Endodermal cell (in vitro differentiated cells): ENCODE results near the gene HSPA9. TPM values are rescaled to one million over a fixed set of nuclear protein-coding genes. Genes with fewer than 3 reads are reported as not detected.

Experiments used
- DNase-seq: peaks from one replicate; pipeline ENCODE4 v3.0.0-alpha.2; 2017
- H3K27ac ChIP-seq: 2 replicates; pipeline ENCODE4 v1.5.1; 2013; ENCODE audit warnings: mild to moderate bottlenecking, low read depth, low read length, moderate library complexity
- H3K27me3 ChIP-seq: 2 replicates; pipeline ENCODE4 v1.6.1; 2013; ENCODE audit warnings: mild to moderate bottlenecking, low read length, moderate library complexity; ENCODE audit not compliant: insufficient read depth, control insufficient read depth, poor library complexity, severe bottlenecking
- H3K36me3 ChIP-seq: 2 replicates; pipeline ENCODE4 v1.7.0; 2013; ENCODE audit warnings: mild to moderate bottlenecking, low read length, moderate library complexity; ENCODE audit not compliant: control insufficient read depth, insufficient read depth
- H3K4me1 ChIP-seq: one replicate; pipeline ENCODE4 v1.7.0; 2013; ENCODE audit warnings: low read length; ENCODE audit not compliant: control insufficient read depth, insufficient read depth
- H3K4me3 ChIP-seq: 2 replicates; pipeline ENCODE4 v1.5.1; 2013; ENCODE audit warnings: mild to moderate bottlenecking, low read length, moderate library complexity
- H3K9ac ChIP-seq: 2 replicates; pipeline ENCODE4 v1.6.1; 2013; ENCODE audit warnings: mild to moderate bottlenecking, low read length, moderate library complexity; ENCODE audit not compliant: poor library complexity, severe bottlenecking; ENCODE audit errors: extremely low read depth
- H3K9me3 ChIP-seq: 2 replicates; pipeline ENCODE4 v1.6.1; 2013; ENCODE audit warnings: mild to moderate bottlenecking, low read length, moderate library complexity; ENCODE audit not compliant: control insufficient read depth
- H3K27ac Mint-ChIP-seq: 2 replicates; pipeline ENCODE4 v1.8.0; 2020; ENCODE audit warnings: mixed read lengths
- H3K27me3 Mint-ChIP-seq: 2 replicates; pipeline ENCODE4 v1.8.0; 2021; ENCODE audit warnings: mild to moderate bottlenecking, mixed read lengths; ENCODE audit not compliant: insufficient read depth
- H3K36me3 Mint-ChIP-seq: 2 replicates; pipeline ENCODE4 v1.8.0; 2020; ENCODE audit warnings: low read depth, mixed read lengths
- H3K4me1 Mint-ChIP-seq: 2 replicates; pipeline ENCODE4 v1.8.0; 2020; ENCODE audit warnings: mixed read lengths
- H3K4me3 Mint-ChIP-seq: 2 replicates; pipeline ENCODE4 v1.8.0; 2020; ENCODE audit warnings: mild to moderate bottlenecking, moderate library complexity, mixed read lengths
- H3K9me3 Mint-ChIP-seq: 2 replicates; pipeline ENCODE4 v1.8.0; 2020; ENCODE audit warnings: mild to moderate bottlenecking, mixed read lengths
- CTCF ChIP-seq: fragments of 200-600 bp; sonication (generic); conservative IDR thresholded peaks from 2 replicates; pipeline ENCODE4 v1.5.0; 2021; ENCODE audit warnings: antibody characterized with exemption, mild to moderate bottlenecking
- WGBS, 2 experiments: methylation state at CpG; one replicate each; pipeline versions ENCODE4 v1.1.5 to v1.1.7; 2013; ENCODE audit warnings: missing lambda C conversion rate in 2 of 2, mixed read lengths in 1 of 2; ENCODE audit not compliant: insufficient coverage in 1 of 2, insufficient read length in 1 of 2; 5-methylcytosine and 5-hydroxymethylcytosine counted together
- total RNA-seq, 2 donors: library from RNA; stranded (reverse); fragmentation: NEBNext Ultra II Directional in 1 of 2; extraction: Animal tissue kit (Norgen Biotek cat#: 25700) in 1 of 2; gene quantifications; 2 replicates in 1 of 2; 3 replicates in 1 of 2; pipeline ENCODE4 v1.2.1, GENCODE V29; 2021

The HSPA9 gene
- total RNA-seq, 2 donors from 2014 or later: 201 to 212 TPM

DNA sequence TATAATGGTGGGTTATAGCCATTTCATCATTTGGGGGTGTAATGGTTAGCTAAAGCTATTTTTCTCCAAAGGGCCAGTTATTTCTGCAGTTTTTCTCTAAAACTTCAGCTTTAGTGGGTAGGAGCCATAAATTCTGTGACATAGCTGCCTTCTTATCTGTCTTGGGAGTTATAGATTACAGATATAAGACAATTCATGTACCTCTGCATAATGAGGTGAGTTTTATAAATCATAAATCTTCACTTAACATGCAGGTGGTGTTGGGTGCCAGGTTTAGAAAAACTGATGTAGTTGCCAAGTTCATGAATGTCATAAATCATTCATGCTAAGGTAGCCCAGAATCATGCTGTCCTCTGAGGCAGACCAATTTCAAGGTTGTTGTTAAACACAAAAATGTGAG is 10.0 kb upstream of the HSPA9 start:
- no peaks in the 10 kb centered on the region for H3K9me3 Mint-ChIP-seq
- no peak for DNase-seq
- no peak overlapping the region for H3K9ac ChIP-seq
- H3K27me3 ChIP-seq: no peaks in the 10 kb centered on the region
- H3K4me3 Mint-ChIP-seq: no peak overlapping the region
- H3K27ac Mint-ChIP-seq: no peak overlapping the region
- no peak overlapping the region for H3K27ac ChIP-seq
- H3K4me1 ChIP-seq: no peaks in the 10 kb centered on the region
- H3K27me3 Mint-ChIP-seq: peaks cover 3% of the 10 kb centered on the region
- H3K36me3 Mint-ChIP-seq: no peaks in the 10 kb centered on the region
- no peaks in the 10 kb centered on the region for H3K4me1 Mint-ChIP-seq
- no peak for TF ChIP-seq CTCF
- no peaks in the 10 kb centered on the region for H3K36me3 ChIP-seq
- no peak overlapping the region for H3K4me3 ChIP-seq
- H3K9me3 ChIP-seq: no peaks in the 10 kb centered on the region

DNA sequence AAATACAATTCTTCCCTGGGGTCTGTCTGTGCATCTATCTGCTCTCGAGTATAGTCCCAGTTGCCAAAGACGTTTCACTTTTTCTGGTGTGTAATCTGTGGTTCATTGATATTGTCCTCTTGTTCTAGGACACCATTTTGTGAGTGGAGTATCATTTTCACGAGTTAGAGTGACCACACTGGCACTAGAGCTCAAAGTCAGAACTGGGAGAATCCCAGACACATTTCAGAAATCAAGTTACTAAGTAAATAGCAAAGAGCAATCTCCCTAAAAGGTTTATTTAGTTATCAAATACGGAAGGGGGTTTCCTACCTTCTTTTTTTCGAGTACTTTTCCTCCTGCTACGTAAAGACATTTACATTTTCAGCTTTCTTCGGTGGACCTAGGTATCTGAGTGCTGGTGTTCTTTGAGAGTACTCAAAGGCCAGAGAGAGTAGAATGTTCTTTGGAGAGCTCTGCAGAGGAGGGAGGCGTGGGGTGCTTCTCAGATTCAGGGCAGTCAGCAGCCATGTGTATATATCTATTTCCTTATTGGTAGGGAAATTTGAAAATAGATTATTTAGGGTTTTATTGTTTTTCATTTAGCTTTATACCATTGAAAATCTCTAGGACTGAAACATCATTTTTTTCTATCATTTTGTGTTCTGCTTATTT is 8.9 kb upstream of the HSPA9 start:
- H3K4me1 ChIP-seq: no peaks in the 10 kb centered on the region
- H3K36me3 ChIP-seq: no peaks in the 10 kb centered on the region
- H3K4me1 Mint-ChIP-seq: no peaks in the 10 kb centered on the region
- H3K9me3 ChIP-seq: no peaks in the 10 kb centered on the region
- no peak overlapping the region for H3K9ac ChIP-seq
- H3K9me3 Mint-ChIP-seq: no peaks in the 10 kb centered on the region
- no peak overlapping the region for H3K27ac Mint-ChIP-seq
- no peaks in the 10 kb centered on the region for H3K27me3 ChIP-seq
- no peak overlapping the region for H3K4me3 ChIP-seq
- no peak overlapping the region for H3K4me3 Mint-ChIP-seq
- H3K27me3 Mint-ChIP-seq: peaks cover 3% of the 10 kb centered on the region
- H3K36me3 Mint-ChIP-seq: no peaks in the 10 kb centered on the region
- no peak overlapping the region for H3K27ac ChIP-seq
- no peak for DNase-seq
- 71 to 81% methylated on average over 1 to 8 of the region's 8 CpGs for WGBS, 2 experiments
- no peak for TF ChIP-seq CTCF

DNA sequence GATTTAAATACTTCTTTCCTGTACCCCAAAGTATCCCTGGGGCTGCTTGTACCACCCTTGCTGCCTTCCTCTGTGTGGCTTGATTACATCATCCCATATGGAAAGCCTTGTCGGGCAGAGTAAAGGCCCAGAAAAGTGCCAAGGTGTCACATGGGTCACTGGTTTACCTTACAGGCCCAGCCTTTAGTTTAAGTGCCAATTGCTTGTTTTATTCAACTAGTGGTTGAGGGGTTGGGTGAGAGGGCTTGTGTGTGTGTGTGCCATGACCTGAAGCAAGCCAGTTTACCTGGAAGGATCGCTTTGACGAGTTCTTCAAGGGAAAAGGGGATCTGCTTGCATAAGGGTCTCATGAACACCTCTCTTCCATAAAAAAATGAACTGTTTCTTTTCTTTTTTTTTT is 7.8 kb upstream of the HSPA9 start:
- H3K36me3 Mint-ChIP-seq: no peaks in the 10 kb centered on the region
- H3K4me3 Mint-ChIP-seq: no peak overlapping the region
- no peak for TF ChIP-seq CTCF
- Histone ChIP-seq H3K4me1 (no peaks in the 10 kb centered on the region), H3K9ac (no peak overlapping the region), H3K36me3 (no peaks in the 10 kb centered on the region), H3K9me3 (no peaks in the 10 kb centered on the region), H3K27ac (no peak overlapping the region), H3K27me3 (no peaks in the 10 kb centered on the region), H3K4me3 (no peak overlapping the region)
- WGBS, 2 experiments: 80 to 88% methylated on average over 3 of the region's 3 CpGs
- no peaks in the 10 kb centered on the region for H3K4me1 Mint-ChIP-seq
- H3K27me3 Mint-ChIP-seq: peaks cover 3% of the 10 kb centered on the region
- H3K9me3 Mint-ChIP-seq: no peaks in the 10 kb centered on the region
- DNase-seq: no peak
- H3K27ac Mint-ChIP-seq: no peak overlapping the region
